Endothelial cell (in vitro differentiated cells): ENCODE measurements around the gene RGS14. TPM values are rescaled to one million over a fixed set of nuclear protein-coding genes. Genes with fewer than 3 reads are reported as not detected.

Experiments
- DNase-seq: peaks from one replicate; pipeline ENCODE4 v3.0.0; 2021; ENCODE audit warnings: low spot score
- H3K27ac Mint-ChIP-seq: one replicate; pipeline ENCODE4 v1.8.0; 2021; ENCODE audit warnings: mixed read lengths, inconsistent platforms; ENCODE audit not compliant: unreplicated experiment
- H3K27me3 Mint-ChIP-seq: one replicate; pipeline ENCODE4 v1.8.0; 2021; ENCODE audit warnings: mild to moderate bottlenecking, moderate library complexity, mixed read lengths, inconsistent platforms; ENCODE audit not compliant: unreplicated experiment
- H3K36me3 Mint-ChIP-seq: one replicate; pipeline ENCODE4 v1.8.0; 2021; ENCODE audit warnings: mild to moderate bottlenecking, low read depth, mixed read lengths, inconsistent platforms; ENCODE audit not compliant: unreplicated experiment
- H3K4me1 Mint-ChIP-seq: one replicate; pipeline ENCODE4 v1.8.0; 2021; ENCODE audit warnings: mild to moderate bottlenecking, mixed read lengths, inconsistent platforms; ENCODE audit not compliant: unreplicated experiment
- H3K4me3 Mint-ChIP-seq: one replicate; pipeline ENCODE4 v1.8.0; 2021; ENCODE audit warnings: mild to moderate bottlenecking, mixed read lengths, inconsistent platforms; ENCODE audit not compliant: unreplicated experiment
- H3K9me3 Mint-ChIP-seq: one replicate; pipeline ENCODE4 v1.8.0; 2021; ENCODE audit warnings: mixed read lengths, inconsistent platforms; ENCODE audit not compliant: unreplicated experiment
- total RNA-seq: library from RNA; stranded (reverse); fragmentation: NEBNext Ultra II Directional; extraction: Animal tissue kit (Norgen Biotek cat#: 25700); gene quantifications from one replicate; pipeline ENCODE4 v1.2.1, GENCODE V29; 2021; ENCODE audit not compliant: unreplicated experiment
- TF ChIP-seq, protein P1 (sequence below): fragments of 200-600 bp; sonication (generic); IDR thresholded peaks from one replicate; pipeline ENCODE4 v1.5.0; 2021; ENCODE audit warnings: antibody characterized with exemption; ENCODE audit not compliant: unreplicated experiment

The RGS14 gene
- total RNA-seq, 1 donor from 2014 or later, result 21.8 TPM

DNA sequence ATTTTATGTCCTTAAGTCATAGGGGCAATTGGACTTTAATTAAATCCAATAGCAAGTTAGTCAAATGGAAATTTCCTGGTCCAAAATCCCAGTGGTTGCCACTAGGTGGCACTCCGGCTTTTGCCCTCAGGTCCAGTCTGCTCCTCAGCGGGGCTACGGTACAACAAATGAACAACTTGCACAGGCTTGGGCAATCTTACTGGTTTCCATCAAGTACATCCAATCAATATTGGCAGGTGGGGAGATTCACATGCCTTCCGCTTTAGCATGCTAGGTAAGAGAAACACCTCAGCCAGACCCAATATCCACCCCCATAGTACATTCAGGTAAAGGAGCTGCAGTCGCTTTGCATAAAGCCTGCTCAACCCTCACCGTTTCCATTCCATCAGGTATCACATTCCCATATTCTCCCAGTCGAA, 39.8 kb upstream of the RGS14 start:
- peaks cover 6% of the 10 kb centered on the region for H3K27me3 Mint-ChIP-seq
- H3K27ac Mint-ChIP-seq, result no peak overlapping the region
- no peak overlapping the region for H3K4me3 Mint-ChIP-seq
- TF ChIP-seq, protein P1, sequence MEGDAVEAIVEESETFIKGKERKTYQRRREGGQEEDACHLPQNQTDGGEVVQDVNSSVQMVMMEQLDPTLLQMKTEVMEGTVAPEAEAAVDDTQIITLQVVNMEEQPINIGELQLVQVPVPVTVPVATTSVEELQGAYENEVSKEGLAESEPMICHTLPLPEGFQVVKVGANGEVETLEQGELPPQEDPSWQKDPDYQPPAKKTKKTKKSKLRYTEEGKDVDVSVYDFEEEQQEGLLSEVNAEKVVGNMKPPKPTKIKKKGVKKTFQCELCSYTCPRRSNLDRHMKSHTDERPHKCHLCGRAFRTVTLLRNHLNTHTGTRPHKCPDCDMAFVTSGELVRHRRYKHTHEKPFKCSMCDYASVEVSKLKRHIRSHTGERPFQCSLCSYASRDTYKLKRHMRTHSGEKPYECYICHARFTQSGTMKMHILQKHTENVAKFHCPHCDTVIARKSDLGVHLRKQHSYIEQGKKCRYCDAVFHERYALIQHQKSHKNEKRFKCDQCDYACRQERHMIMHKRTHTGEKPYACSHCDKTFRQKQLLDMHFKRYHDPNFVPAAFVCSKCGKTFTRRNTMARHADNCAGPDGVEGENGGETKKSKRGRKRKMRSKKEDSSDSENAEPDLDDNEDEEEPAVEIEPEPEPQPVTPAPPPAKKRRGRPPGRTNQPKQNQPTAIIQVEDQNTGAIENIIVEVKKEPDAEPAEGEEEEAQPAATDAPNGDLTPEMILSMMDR, result peak; percentile 91
- peaks cover 6% of the 10 kb centered on the region for H3K9me3 Mint-ChIP-seq
- peak; percentile 78 for DNase-seq
- peaks cover 14% of the 10 kb centered on the region for H3K36me3 Mint-ChIP-seq
- H3K4me1 Mint-ChIP-seq, result peaks cover 9% of the 10 kb centered on the region

DNA sequence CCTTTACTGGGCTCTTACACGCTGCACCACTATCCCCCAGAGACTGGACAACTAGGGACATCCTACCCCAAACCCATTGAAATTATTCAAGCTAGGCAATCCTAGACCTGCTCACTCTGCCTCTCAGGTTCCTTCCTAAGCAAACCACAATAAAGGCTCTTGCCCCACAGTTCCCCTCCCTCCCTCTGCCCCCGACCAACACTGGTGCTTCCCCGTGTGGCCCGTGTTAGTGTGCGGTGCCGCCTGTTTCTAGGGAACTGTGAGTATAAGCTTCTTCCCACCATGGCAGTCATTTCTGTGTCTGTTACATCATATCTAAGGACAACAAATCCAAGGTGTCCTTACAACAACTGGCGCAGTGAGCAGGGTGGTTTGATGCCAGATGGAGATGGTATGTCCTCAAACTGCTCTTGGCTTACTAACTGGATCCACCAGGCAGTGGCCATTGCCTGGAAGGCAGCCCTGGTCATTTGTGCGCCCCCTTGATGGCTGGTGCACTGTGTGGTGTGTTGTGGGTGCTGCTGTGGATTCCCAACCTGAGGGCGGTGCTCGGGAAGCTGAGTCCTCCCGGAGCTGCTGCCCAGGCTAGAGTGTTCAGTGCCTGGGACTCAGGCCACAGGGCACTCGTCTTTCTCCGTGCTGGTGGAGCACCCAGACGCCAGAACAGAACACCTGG, 37.7 kb upstream of the RGS14 start:
- DNase-seq, result no peak
- Mint-ChIP-seq H3K9me3 (peaks cover 6% of the 10 kb centered on the region), H3K4me3 (peak overlapping the region; percentile 65), H3K36me3 (peaks cover 21% of the 10 kb centered on the region), H3K4me1 (peaks cover 9% of the 10 kb centered on the region), H3K27ac (no peak overlapping the region), H3K27me3 (peaks cover 6% of the 10 kb centered on the region)
- TF ChIP-seq, protein P1, result no peak

DNA sequence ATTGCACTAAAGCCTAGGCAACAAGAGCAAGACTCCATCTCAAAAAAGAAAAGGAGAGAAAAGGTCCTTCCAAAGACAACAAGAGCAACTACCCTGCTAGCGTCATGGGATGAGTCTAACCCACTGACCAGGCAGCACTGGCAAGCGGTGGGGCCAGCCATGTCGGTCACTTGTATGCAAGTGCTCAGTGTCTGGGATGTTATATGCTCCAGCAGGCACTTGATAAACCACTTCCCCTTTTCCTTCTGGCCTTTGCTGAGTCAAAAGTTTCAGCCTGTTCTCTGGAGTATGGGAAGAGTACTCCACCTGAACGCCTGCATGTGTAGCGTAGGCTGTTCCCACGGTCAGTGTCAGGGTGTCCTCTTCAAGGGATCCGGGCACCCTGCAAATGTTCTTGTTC, 36.8 kb upstream of the RGS14 start:
- Mint-ChIP-seq H3K4me3 (no peak overlapping the region), H3K9me3 (peaks cover 6% of the 10 kb centered on the region), H3K27ac (no peak overlapping the region), H3K4me1 (peaks cover 9% of the 10 kb centered on the region), H3K27me3 (peaks cover 4% of the 10 kb centered on the region), H3K36me3 (peaks cover 21% of the 10 kb centered on the region)
- no peak for DNase-seq
- TF ChIP-seq, protein P1, result no peak

DNA sequence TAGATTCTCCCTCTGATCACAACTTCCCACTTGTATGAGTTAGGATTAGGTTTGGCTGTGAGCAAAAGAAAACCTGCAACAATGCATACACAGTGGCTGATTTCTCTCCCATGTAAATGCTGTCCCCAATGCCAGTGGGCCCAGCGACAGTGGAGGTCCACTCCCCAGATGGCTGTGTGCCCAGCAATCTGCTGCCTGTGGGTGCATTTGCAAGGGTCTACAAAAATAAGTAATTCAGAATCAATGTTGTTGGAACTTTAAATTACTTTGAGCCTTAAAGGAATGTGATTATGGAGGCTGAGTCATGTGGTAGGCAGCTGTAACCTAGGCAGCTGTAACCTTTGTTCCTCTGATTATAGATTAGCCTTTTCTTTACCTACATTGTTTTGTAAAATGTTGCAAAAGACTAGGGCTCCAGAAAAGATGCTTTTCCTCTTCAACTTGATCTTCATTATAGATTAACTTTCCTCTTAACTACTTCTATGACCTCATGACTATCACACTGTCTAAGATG, 31.8 kb upstream of the RGS14 start:
- Mint-ChIP-seq H3K4me3 (no peak overlapping the region), H3K9me3 (no peaks in the 10 kb centered on the region), H3K36me3 (peaks cover 21% of the 10 kb centered on the region), H3K27me3 (peaks cover 4% of the 10 kb centered on the region), H3K4me1 (peaks cover 3% of the 10 kb centered on the region), H3K27ac (no peak overlapping the region)
- TF ChIP-seq, protein P1, result no peak
- DNase-seq, result no peak
